ENCODE results near the gene PDLIM4.

The PDLIM4 gene

GRCh38 chr5:132305420-132305819, 47.9 kb downstream of the PDLIM4 start:
- no peak for DNase-seq (ENCODE audit: low read depth in 2 of 2)

- no peak for DNase-seq (ENCODE audit: low read depth in 2 of 2)
Measured at GRCh38 chr5:132308701-132309100, 51.2 kb downstream of the PDLIM4 start.

- DNase-seq (ENCODE audit: low read depth in 2 of 2), result no peak
Measured at GRCh38 chr5:132309679-132310078, 52.2 kb downstream of the PDLIM4 start.

GRCh38 chr5:132310141-132310834, 52.8 kb downstream of the PDLIM4 start:
- no peak for DNase-seq (ENCODE audit: low read depth in 2 of 2)

- DNase-seq (ENCODE audit: low read depth in 2 of 2), result no peak
Measured at GRCh38 chr5:132313366-132313765, 55.9 kb downstream of the PDLIM4 start.

- no peak for DNase-seq (ENCODE audit: low read depth in 2 of 2)
Measured at GRCh38 chr5:132313961-132314432, 56.5 kb downstream of the PDLIM4 start.

- DNase-seq (ENCODE audit: low read depth in 2 of 2), result no peak
Measured at GRCh38 chr5:132315529-132316067, 58.1 kb downstream of the PDLIM4 start.

GRCh38 chr5:132319975-132320374, 62.5 kb downstream of the PDLIM4 start:
- DNase-seq (ENCODE audit: low read depth in 2 of 2), result no peak

- DNase-seq (ENCODE audit: low read depth in 2 of 2), result no peak
Measured at GRCh38 chr5:132321109-132321721, 63.7 kb downstream of the PDLIM4 start.

GRCh38 chr5:132322266-132322665, 64.8 kb downstream of the PDLIM4 start:
- no peak for DNase-seq (ENCODE audit: low read depth in 2 of 2)

Data from stimulated activated CD8-positive, alpha-beta memory T cell treated with anti-CD3 and anti-CD28 coated beads, Interleukin-15, amount 100 ng/mL, for 48 hours (primary cell).